Measurements from ENCODE around the gene TOGARAM2.

TOGARAM2 gene

DNA sequence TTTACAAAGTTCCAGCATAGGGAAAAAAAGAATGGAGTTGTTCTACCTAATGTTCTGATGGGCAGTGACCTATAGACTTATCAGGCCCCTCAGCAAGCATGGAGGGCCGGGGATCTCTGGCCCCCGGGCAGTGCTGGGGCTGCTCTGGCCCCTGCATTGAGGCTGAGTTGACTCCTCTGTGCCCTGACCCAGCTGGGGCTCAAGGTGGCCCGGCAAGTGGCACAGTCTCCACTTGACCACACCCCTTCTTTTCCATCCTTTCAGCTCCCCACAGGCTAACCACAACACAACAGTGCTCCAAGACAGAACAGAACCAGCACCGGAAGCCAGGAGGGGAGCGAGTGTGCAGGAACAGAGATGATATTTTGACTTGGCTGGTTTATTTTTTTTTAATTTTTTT lies 19.9 kb downstream of the TOGARAM2 start:
- DNase-seq (ENCODE audit: low spot score): no peak
- TF ChIP-seq, protein P1, sequence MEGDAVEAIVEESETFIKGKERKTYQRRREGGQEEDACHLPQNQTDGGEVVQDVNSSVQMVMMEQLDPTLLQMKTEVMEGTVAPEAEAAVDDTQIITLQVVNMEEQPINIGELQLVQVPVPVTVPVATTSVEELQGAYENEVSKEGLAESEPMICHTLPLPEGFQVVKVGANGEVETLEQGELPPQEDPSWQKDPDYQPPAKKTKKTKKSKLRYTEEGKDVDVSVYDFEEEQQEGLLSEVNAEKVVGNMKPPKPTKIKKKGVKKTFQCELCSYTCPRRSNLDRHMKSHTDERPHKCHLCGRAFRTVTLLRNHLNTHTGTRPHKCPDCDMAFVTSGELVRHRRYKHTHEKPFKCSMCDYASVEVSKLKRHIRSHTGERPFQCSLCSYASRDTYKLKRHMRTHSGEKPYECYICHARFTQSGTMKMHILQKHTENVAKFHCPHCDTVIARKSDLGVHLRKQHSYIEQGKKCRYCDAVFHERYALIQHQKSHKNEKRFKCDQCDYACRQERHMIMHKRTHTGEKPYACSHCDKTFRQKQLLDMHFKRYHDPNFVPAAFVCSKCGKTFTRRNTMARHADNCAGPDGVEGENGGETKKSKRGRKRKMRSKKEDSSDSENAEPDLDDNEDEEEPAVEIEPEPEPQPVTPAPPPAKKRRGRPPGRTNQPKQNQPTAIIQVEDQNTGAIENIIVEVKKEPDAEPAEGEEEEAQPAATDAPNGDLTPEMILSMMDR (IDR thresholded peaks at IDR 0.05; ENCODE audit: extremely low read depth, missing control alignments): no peak

DNA sequence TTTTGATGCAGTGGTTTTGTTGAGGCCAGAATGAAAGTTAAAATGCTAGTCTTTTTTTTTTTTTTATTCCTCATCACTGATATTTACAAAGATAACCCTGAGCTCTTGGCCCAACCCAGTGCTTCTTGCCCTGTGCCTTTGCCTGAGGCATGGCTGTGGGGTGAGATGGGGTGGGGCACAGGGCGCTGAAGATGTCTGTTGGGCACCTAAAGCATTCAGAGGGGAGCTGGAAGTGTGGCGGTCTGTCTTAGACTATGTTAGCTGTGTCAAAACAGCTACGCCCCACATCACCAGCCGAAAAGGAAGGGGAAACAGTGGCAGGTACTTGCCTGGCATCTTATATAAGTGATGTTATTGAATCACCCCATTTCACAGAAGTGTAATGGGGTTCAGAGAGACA lies 20.7 kb downstream of the TOGARAM2 start:
- DNase-seq (ENCODE audit: low spot score): no peak
- TF ChIP-seq, protein P1 (IDR thresholded peaks at IDR 0.05; ENCODE audit: extremely low read depth, missing control alignments): no peak

DNA sequence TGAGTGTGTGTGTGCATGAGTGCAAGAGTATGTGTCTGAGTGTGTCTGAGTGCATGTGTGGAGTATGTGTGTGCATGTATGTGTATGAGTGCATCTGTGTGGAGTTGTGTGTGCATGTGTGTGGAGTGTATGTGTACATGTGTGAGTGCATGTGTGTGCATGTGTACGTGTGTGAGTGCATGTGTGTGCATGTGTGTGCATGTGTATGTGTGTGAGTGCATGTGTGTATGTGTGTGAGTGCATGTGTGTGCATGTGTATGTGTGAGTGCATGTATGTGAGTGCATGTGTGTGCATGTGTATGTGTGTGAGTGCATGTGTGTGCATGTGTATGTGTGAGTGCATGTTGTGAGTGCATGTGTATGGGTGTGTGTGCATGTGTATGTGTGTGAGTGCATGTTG lies 23.7 kb downstream of the TOGARAM2 start:
- no peak for DNase-seq (ENCODE audit: low spot score)
- TF ChIP-seq, protein P1 (IDR thresholded peaks at IDR 0.05; ENCODE audit: extremely low read depth, missing control alignments): no peak

DNA sequence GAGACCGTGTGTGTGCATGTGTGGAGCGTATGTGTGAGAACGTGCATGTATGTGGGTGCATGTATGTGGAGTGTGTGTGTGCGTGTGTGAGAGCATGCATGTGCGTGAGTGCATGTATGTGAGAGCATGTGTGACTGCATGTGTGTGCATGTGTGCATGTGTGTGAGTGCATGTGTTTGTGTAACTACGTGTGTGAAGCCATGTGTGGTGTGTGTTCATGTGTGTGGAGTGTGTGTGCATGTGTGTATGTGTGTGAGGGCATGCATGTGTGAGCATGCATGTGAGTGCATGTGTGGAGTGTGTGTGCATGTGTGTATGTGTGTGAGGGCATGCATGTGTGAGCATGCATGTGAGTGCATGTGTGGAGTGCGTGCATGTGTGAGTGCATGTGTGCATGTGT lies 24.2 kb downstream of the TOGARAM2 start:
- TF ChIP-seq, protein P1 (IDR thresholded peaks at IDR 0.05; ENCODE audit: extremely low read depth, missing control alignments): no peak
- DNase-seq (ENCODE audit: low spot score): no peak

DNA sequence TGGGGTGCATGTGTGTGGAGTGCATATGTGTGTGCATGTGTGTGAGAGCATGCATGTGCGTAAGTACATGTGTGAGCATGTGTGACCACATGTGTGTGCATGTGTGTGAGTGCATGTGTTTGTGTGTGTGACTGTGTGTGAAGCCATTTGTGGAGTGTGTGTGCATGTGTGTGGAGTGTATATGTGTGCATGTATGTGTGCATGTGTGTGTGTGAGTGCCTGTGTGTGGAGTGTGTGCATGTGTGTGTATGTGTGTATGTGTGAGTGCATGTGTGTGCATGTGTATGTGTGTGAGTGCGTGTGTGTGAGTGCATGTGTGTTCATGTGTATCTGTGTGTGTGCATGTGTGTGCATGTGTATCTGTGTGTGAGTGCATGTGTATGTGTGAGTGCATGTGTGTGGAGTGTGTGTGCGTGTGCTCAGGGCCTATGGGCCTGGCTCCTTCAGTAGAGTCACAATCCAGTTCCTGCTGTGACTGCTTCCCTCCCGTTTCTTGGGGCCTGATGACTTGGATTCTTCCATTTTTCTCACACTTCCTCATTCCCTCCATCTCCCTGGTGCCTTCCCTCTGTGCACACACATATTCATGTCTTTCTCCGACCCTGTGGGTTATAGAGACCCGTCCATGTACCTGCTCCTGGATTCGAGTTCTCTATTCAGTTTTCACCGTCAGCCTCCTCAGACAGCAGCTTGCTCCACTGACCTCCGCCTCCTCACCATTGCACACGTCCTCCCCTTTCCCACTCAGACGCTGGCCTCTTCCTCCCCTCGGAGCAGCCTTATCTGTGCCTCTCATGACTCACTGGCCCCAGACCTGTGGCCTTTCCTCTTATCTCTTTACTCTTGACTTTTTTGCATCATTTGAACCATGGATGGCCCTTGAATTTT lies 25.2 kb downstream of the TOGARAM2 start:
- TF ChIP-seq, protein P1 (IDR thresholded peaks at IDR 0.05; ENCODE audit: extremely low read depth, missing control alignments): no peak
- no peak for DNase-seq (ENCODE audit: low spot score)

DNA sequence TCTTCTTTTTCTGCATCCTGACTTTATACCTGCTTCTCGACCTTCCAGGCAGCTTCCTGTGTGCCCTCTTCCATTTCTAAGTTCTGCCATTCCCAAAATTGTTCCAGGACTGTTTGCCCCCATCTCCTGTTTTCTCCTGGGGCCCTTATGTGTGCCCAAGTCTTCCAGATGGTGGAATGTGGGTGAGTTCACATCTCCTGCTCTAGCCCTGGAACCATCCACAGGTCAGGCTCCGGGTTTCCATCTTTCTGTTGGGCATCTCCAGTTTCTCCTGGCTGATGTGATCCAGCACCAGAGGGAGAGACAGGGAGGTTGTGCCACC lies 25.8 kb downstream of the TOGARAM2 start:
- TF ChIP-seq, protein P1 (IDR thresholded peaks at IDR 0.05; ENCODE audit: extremely low read depth, missing control alignments): no peak
- DNase-seq (ENCODE audit: low spot score): no peak

DNA sequence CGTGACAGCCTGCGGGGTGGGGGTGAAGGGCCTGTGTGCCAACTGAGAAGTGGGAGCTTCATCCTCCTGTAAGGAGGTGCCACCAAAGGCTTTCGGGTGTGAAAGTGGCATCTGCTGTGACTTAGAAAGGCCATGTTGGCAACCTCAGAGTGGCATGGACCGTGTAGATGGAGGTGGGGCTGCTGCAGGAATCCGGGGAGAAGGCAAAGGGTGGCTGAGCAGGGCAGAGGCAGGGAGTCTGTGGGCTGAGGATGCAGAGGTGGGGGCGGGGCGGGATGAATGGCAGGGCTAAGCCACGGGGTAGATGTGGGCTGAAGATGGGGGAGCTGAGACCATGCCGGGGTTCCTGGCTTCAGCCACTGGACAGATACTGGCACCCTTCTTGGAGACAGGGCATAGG lies 28.2 kb downstream of the TOGARAM2 start:
- TF ChIP-seq, protein P1 (IDR thresholded peaks at IDR 0.05; ENCODE audit: extremely low read depth, missing control alignments): no peak

More for the DNA sequence above, 28.2 kb downstream of the TOGARAM2 start:
- no peak for DNase-seq (ENCODE audit: low spot score)

Data from GM20000 (cell line).